ENCODE results near the gene OCLN.

GRCh38 chr5:69505306-69505705 is 12.7 kb downstream of the OCLN start:
- TF ChIP-seq CTCF (IDR thresholded peaks at IDR 0.05; ENCODE audit: poor library complexity, severe bottlenecking) (no peak), EZH2 (IDR thresholded peaks at IDR 0.05; ENCODE audit: borderline replicate concordance, insufficient read depth, low read length, poor library complexity, severe bottlenecking) (no peak), POLR2AphosphoS5 (IDR thresholded peaks at IDR 0.05) (no peak)

All from neural cell (in vitro differentiated cells).